ENCODE results near the gene IQCK.

IQCK gene

DNA sequence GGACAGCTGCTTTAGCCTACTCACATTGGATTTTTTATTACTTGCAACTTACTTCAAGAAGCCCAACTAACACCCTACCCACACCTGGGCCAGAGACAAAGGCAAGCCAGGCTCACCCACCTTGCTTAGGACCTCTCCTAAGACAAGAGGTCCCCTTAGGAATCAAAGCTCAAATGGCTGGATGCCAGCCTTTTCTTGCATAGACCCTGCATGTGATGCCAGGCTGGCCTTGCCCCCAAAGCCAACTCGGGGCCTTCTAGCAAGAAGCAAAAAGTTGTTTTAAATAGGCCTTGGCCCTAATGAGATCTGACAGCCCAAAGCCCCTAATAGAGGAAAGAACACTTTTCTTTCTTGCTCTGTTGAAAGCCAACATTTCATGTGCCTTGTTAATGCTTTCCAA lies 145.9 kb downstream of the IQCK start:
- peaks cover 43% of the 10 kb centered on the region for H3K36me3 ChIP-seq (ENCODE audit: insufficient read depth, low read length)
- no peaks in the 10 kb centered on the region for H3K27me3 ChIP-seq (ENCODE audit: insufficient read depth, low read length)
- no peak overlapping the region for H3K4me3 ChIP-seq (ENCODE audit: low read length)
- no peaks in the 10 kb centered on the region for H3K9me3 ChIP-seq (ENCODE audit: low read length)
- H3K4me1 ChIP-seq (ENCODE audit: insufficient read depth, low read length), result peaks cover 39% of the 10 kb centered on the region
- no peak overlapping the region for H2AFZ ChIP-seq (ENCODE audit: low read depth, low read length)

DNA sequence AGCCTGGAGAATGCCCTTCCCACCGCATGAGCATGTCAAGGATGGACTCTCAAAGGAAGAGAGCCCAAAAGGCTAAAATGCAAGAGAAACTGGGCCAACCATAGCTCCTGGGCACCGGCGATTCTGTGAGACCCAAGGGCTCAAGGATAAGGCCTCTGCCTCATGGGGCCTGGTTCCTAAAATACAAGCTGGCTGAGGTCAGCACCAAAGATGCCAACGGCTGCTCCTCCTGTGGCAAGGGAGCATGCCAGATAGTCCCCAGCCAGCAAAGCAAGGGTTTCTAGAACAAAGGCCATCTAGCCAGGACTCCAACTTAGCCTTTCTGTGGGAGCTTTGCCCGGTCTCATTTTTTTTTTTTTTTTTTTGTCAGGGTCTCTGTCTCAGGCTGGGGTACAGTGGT lies 146.5 kb downstream of the IQCK start:
- Histone ChIP-seq H2AFZ (ENCODE audit: low read depth, low read length) (no peak overlapping the region), H3K4me3 (ENCODE audit: low read length) (no peak overlapping the region), H3K4me1 (ENCODE audit: insufficient read depth, low read length) (peaks cover 33% of the 10 kb centered on the region), H3K9me3 (ENCODE audit: low read length) (no peaks in the 10 kb centered on the region), H3K27me3 (ENCODE audit: insufficient read depth, low read length) (no peaks in the 10 kb centered on the region), H3K36me3 (ENCODE audit: insufficient read depth, low read length) (peaks cover 42% of the 10 kb centered on the region)

GRCh38 chr16:19868421-19868820 lies 150.3 kb downstream of the IQCK start:
- peaks cover 1% of the 10 kb centered on the region for H3K9me3 ChIP-seq (ENCODE audit: low read length)
- H3K27me3 ChIP-seq (ENCODE audit: insufficient read depth, low read length), result no peaks in the 10 kb centered on the region
- no peak overlapping the region for H3K4me3 ChIP-seq (ENCODE audit: low read length)
- peaks cover 65% of the 10 kb centered on the region for H3K36me3 ChIP-seq (ENCODE audit: insufficient read depth, low read length)
- no peak overlapping the region for H2AFZ ChIP-seq (ENCODE audit: low read depth, low read length)
- no peaks in the 10 kb centered on the region for H3K4me1 ChIP-seq (ENCODE audit: insufficient read depth, low read length)

DNA sequence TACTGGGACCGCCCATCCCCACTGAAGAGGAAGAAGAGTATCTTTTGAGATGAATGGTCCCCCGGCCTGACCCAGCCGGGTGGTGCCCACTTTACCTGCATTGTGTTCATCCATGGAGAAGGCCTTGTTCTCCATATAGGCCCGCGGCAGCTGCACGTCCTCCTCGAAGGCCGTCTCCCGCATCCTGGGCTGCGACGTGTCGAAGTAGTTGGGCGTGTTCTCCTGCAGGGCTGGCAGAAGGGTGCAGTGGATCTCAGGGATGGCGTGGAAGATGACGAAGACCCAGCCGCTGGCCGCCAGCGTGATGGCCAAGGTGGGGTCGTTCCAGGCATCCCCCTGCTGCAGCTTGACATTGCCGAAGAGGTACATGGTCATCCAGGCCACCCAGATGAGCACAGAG lies 153.7 kb downstream of the IQCK start:
- H2AFZ ChIP-seq (ENCODE audit: low read depth, low read length), result no peak overlapping the region

DNA sequence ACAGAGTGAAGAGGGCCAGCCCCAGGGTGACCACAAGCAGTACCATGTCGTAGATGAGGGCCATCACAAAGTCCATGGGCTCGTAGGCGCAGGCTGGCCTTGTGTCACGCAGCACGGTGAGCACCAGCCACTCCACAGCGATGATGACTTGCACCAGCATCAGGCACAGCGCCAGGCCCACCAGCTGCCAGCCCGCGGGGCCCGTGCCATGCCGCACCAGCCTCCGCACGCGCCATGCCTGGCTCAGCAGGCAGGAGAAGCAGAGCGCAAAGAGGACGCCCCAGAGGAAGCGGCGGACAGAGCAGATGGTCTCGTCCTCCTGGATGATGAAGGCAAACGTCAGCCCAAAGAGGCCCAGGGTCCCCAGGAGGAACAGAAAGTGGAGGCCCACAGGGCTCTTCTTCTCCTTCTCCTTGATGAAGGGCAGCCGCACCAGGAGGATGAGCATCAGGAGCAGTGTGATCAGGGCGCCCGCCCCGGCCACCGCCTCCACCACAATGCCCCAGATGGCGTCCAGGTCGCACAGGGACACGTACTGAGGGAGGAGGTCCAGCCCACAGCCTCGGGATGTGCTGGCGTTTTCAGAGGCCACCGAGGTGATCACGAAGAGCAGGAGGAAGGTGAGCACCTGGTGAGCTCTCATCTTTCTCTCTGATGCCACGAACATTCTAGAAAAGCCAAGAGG lies 154.2 kb downstream of the IQCK start:
- Histone ChIP-seq H3K4me3 (ENCODE audit: low read length) (no peak overlapping the region), H3K9me3 (ENCODE audit: low read length) (peaks cover 1% of the 10 kb centered on the region)

More for the DNA sequence above, 153.7 kb downstream of the IQCK start:
- no peaks in the 10 kb centered on the region for H3K27me3 ChIP-seq (ENCODE audit: insufficient read depth, low read length)
- H3K4me1 ChIP-seq (ENCODE audit: insufficient read depth, low read length), result no peaks in the 10 kb centered on the region
- peaks cover 1% of the 10 kb centered on the region for H3K9me3 ChIP-seq (ENCODE audit: low read length)
- H3K4me3 ChIP-seq (ENCODE audit: low read length), result no peak overlapping the region
- H3K36me3 ChIP-seq (ENCODE audit: insufficient read depth, low read length), result peaks cover 57% of the 10 kb centered on the region

DNA sequence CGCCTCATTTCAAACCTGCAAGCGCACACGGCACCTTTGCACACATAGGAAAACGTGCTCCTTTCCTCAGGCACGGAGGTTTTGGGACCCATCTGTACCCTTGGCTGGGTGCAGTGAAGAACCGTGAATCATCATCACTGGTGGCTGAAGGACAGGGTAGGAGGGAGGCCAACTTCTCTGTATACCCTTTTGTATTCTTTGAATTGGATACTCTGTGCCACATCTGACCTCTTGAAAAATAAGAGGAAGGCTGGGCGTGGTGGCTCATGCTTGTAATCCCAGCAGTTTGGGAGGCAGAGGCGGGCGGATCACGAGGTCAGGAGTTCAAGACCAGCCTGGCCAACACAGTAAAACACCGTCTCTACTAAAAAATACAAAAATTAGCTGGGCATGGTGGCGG lies 154.9 kb downstream of the IQCK start:
- H3K4me1 ChIP-seq (ENCODE audit: insufficient read depth, low read length), result no peaks in the 10 kb centered on the region
- no peak overlapping the region for H2AFZ ChIP-seq (ENCODE audit: low read depth, low read length)
- no peak overlapping the region for H3K4me3 ChIP-seq (ENCODE audit: low read length)
- H3K27me3 ChIP-seq (ENCODE audit: insufficient read depth, low read length), result no peaks in the 10 kb centered on the region
- peaks cover 49% of the 10 kb centered on the region for H3K36me3 ChIP-seq (ENCODE audit: insufficient read depth, low read length)
- peaks cover 1% of the 10 kb centered on the region for H3K9me3 ChIP-seq (ENCODE audit: low read length)

More for the DNA sequence above, 154.2 kb downstream of the IQCK start:
- Histone ChIP-seq H3K36me3 (ENCODE audit: insufficient read depth, low read length) (peaks cover 53% of the 10 kb centered on the region), H3K27me3 (ENCODE audit: insufficient read depth, low read length) (no peaks in the 10 kb centered on the region), H3K4me1 (ENCODE audit: insufficient read depth, low read length) (no peaks in the 10 kb centered on the region), H2AFZ (ENCODE audit: low read depth, low read length) (no peak overlapping the region)

- H3K36me3 ChIP-seq (ENCODE audit: insufficient read depth, low read length), result peaks cover 41% of the 10 kb centered on the region
Measured at GRCh38 chr16:19874026-19874425, 156.0 kb downstream of the IQCK start.

GRCh38 chr16:19874851-19875546 lies 156.9 kb downstream of the IQCK start:
- H3K27me3 ChIP-seq (ENCODE audit: insufficient read depth, low read length), result no peaks in the 10 kb centered on the region
- H2AFZ ChIP-seq (ENCODE audit: low read depth, low read length), result no peak overlapping the region
- no peak overlapping the region for H3K4me3 ChIP-seq (ENCODE audit: low read length)
- H3K36me3 ChIP-seq (ENCODE audit: insufficient read depth, low read length), result peaks cover 33% of the 10 kb centered on the region
- peaks cover 1% of the 10 kb centered on the region for H3K9me3 ChIP-seq (ENCODE audit: low read length)
- peaks cover 13% of the 10 kb centered on the region for H3K4me1 ChIP-seq (ENCODE audit: insufficient read depth, low read length)

More at GRCh38 chr16:19874026-19874425, 156.0 kb downstream of the IQCK start:
- no peak overlapping the region for H3K4me3 ChIP-seq (ENCODE audit: low read length)
- H3K9me3 ChIP-seq (ENCODE audit: low read length), result peaks cover 1% of the 10 kb centered on the region
- no peak overlapping the region for H2AFZ ChIP-seq (ENCODE audit: low read depth, low read length)
- peaks cover 4% of the 10 kb centered on the region for H3K4me1 ChIP-seq (ENCODE audit: insufficient read depth, low read length)
- H3K27me3 ChIP-seq (ENCODE audit: insufficient read depth, low read length), result no peaks in the 10 kb centered on the region

DNA sequence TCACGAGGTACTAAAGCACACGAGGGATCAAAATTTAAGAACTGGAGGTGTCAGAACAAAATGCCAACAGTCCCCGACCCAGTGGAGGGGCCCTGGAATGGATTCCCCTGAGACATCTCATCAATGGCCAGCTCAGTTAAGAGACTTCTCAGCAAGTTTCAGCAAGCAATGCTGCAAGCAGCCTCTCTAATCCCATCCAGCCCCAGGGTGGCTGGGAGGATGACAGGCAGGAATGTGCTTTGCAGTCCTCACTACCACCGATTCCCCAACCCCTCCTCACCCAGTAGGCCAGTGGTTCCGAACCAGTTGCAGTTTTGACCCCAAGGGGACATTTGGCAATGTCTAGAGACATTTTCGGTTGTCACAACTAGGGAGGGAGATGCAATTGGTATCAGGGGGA lies 157.8 kb downstream of the IQCK start:
- Histone ChIP-seq H2AFZ (ENCODE audit: low read depth, low read length) (no peak overlapping the region), H3K36me3 (ENCODE audit: insufficient read depth, low read length) (peaks cover 26% of the 10 kb centered on the region), H3K9me3 (ENCODE audit: low read length) (peaks cover 1% of the 10 kb centered on the region), H3K4me1 (ENCODE audit: insufficient read depth, low read length) (peaks cover 16% of the 10 kb centered on the region), H3K4me3 (ENCODE audit: low read length) (no peak overlapping the region), H3K27me3 (ENCODE audit: insufficient read depth, low read length) (no peaks in the 10 kb centered on the region)

DNA sequence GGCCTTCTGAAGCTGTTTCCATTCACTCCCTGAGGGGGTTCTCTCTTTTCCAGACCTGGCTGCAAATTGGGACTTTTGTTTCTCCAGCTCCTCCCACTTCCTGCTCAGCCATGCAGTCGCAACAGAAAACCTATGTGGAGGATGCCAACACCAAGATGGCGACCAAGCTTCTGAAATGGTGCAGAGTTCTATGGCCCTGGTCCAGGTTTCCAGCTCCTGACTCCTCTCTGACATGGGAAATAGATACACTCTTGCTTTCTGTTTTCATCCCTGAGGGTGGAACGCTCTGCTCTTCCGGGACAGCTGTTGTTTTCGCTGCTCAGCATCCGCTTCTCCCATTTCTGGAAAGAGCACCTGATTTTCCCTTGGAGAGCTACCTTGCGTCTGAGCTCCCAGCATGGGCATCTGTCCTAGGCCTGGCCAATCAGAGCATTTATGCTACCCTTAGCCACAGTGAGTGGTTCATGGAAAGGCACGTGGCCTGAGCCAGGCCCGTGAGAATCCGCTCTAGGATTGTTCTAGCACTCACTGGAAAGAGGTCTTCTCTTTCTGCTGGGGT lies 158.5 kb downstream of the IQCK start:
- H3K4me3 ChIP-seq (ENCODE audit: low read length), result no peak overlapping the region
- H3K4me1 ChIP-seq (ENCODE audit: insufficient read depth, low read length), result peaks cover 18% of the 10 kb centered on the region
- no peak overlapping the region for H2AFZ ChIP-seq (ENCODE audit: low read depth, low read length)
- H3K9me3 ChIP-seq (ENCODE audit: low read length), result peaks cover 1% of the 10 kb centered on the region
- no peaks in the 10 kb centered on the region for H3K27me3 ChIP-seq (ENCODE audit: insufficient read depth, low read length)
- H3K36me3 ChIP-seq (ENCODE audit: insufficient read depth, low read length), result peaks cover 21% of the 10 kb centered on the region

DNA sequence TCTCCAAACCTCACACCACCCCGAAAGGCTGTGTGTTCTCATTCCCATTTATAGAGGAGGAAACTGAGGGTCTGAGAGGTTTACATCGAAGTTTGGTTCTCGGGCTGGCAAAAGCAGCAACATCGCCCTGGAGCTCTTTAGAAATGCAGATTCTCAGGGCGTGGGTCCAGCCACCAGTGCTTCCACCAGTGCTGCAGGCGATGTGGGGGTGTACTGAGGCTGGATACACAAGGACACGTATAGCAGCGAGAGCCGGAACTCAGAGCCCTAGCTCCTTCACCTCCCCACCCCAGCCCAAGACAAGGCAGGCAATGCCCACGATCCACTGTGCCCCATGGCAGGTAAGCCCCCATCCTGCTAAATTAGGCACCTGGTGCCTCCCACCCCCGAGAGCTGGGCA lies 160.7 kb downstream of the IQCK start:
- Histone ChIP-seq H2AFZ (ENCODE audit: low read depth, low read length) (no peak overlapping the region), H3K36me3 (ENCODE audit: insufficient read depth, low read length) (peaks cover 7% of the 10 kb centered on the region)

DNA sequence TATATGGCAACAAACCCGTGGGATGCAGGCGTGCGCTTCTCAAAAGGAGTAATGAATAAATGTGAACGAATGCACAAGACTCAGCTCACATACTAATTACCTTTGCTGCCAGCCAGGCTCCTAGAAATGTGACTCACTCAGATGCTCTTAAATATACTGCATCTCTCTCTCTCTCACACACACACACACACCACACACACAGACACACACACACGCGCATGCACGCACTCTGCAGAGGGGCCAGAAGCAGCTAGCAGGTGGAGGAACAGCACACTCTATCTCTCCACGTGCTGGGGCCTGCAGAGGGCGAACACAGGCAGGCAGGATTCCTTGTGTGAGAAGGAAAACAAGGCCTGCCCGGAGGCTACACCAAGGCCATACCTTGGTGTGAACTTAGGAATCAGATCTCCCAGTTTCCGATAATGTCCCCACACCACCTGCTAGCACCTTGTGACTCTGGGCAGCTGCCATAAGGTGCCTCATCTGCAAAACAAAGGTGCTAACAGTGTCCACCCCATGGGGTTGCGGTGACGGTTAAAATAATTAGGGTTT lies 161.2 kb downstream of the IQCK start:
- H3K4me1 ChIP-seq (ENCODE audit: insufficient read depth, low read length), result peaks cover 33% of the 10 kb centered on the region
- peaks cover 7% of the 10 kb centered on the region for H3K36me3 ChIP-seq (ENCODE audit: insufficient read depth, low read length)
- no peak overlapping the region for H3K4me3 ChIP-seq (ENCODE audit: low read length)
- no peaks in the 10 kb centered on the region for H3K9me3 ChIP-seq (ENCODE audit: low read length)
- no peaks in the 10 kb centered on the region for H3K27me3 ChIP-seq (ENCODE audit: insufficient read depth, low read length)
- H2AFZ ChIP-seq (ENCODE audit: low read depth, low read length), result no peak overlapping the region

More for the DNA sequence above, 160.7 kb downstream of the IQCK start:
- H3K9me3 ChIP-seq (ENCODE audit: low read length), result no peaks in the 10 kb centered on the region
- peaks cover 33% of the 10 kb centered on the region for H3K4me1 ChIP-seq (ENCODE audit: insufficient read depth, low read length)
- no peak overlapping the region for H3K4me3 ChIP-seq (ENCODE audit: low read length)
- H3K27me3 ChIP-seq (ENCODE audit: insufficient read depth, low read length), result no peaks in the 10 kb centered on the region

DNA sequence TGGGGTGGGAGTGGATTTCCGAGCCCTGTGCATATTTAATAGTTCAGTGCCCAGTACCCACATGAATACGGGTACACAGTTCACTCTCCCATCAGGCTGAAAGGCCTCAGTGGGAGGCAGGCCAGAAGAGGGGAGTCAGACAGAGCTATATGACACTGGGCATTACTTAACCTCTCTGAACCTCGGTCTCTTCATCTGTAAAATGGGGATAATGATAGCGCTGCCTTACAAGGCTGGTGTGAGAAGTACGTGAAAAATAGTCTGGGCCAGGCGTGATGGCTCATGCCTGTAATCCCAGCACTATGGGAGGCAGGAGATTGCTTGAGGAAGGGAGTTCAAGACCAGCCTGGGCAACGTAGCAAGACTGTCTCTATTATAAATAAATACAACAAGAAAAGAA lies 163.0 kb downstream of the IQCK start:
- Histone ChIP-seq H3K27me3 (ENCODE audit: insufficient read depth, low read length) (no peaks in the 10 kb centered on the region), H3K36me3 (ENCODE audit: insufficient read depth, low read length) (peaks cover 6% of the 10 kb centered on the region), H3K4me3 (ENCODE audit: low read length) (no peak overlapping the region), H2AFZ (ENCODE audit: low read depth, low read length) (no peak overlapping the region), H3K9me3 (ENCODE audit: low read length) (peaks cover 4% of the 10 kb centered on the region), H3K4me1 (ENCODE audit: insufficient read depth, low read length) (peaks cover 33% of the 10 kb centered on the region)

Measured in neuron (in vitro differentiated cells).